T1000 (cell line): Measurements from ENCODE around the gene B4GALT3.

Experiments used
- DNase-seq: peaks from one replicate; lab custom pipeline; 2025; ENCODE audit warnings: mixed read lengths; lab: John Stamatoyannopoulos, UW

B4GALT3 gene

GRCh38 chr1:161128591-161129420, 48.5 kb downstream of the B4GALT3 start:
- no peak for DNase-seq

GRCh38 chr1:161127649-161128048, 49.7 kb downstream of the B4GALT3 start:
- DNase-seq = no peak

DNA sequence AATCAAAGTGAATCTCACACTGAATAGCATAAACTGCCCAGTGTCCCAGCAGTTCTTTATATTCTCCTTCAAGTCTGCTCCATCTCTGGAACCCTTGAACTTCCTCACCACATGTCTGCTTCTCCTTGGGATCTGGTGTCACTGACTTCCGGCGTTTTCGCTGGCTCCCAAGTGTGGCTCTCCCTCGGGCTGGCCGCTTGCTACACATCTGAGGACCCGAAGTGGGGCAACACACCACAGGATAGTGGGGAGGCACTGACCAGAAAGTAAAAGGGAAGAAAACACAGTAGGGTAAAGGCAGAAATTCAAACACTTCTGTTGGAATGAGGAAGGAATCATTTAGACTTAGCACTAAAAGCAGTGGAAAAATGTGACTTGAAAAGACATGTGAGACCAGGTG, 54.3 kb downstream of the B4GALT3 start:
- no peak for DNase-seq

- DNase-seq = no peak
Observed at GRCh38 chr1:161121834-161122233, 55.5 kb downstream of the B4GALT3 start.
